Effector CD4-positive, alpha-beta T cell (primary cell): ENCODE data around the gene GRAP2.
A peak's percentile ranks its signal among the peaks of the same experiment; 100 is the strongest.
"Not testable (repeated sequence)": the region's sequence is repeated elsewhere in the genome, so short reads cannot be mapped to it uniquely, and the experiment has no call there.

Experiments used
- DNase-seq: peaks from one replicate; pipeline ENCODE4 v3.0.0-alpha.2; 2020

Gene GRAP2

GRCh38 chr22:39898997-39899396 is 1.9 kb upstream of the GRAP2 start:
- no peak for DNase-seq

GRCh38 chr22:39901565-39902146 is 772 bp downstream of the GRAP2 start:
- no peak for DNase-seq

- DNase-seq: not testable (repeated sequence)
These were observed 3.1 kb downstream of the GRAP2 start for GRCh38 chr22:39904024-39904423.

GRCh38 chr22:39904862-39905261 is 4.0 kb downstream of the GRAP2 start:
- DNase-seq: no peak

GRCh38 chr22:39905687-39906086 is 4.8 kb downstream of the GRAP2 start:
- DNase-seq: no peak

GRCh38 chr22:39906207-39906606 is 5.3 kb downstream of the GRAP2 start:
- DNase-seq: no peak

- no peak for DNase-seq
These were observed 6.2 kb downstream of the GRAP2 start for GRCh38 chr22:39907047-39907446.

GRCh38 chr22:39907605-39908097 is 6.8 kb downstream of the GRAP2 start:
- peak; percentile 18 for DNase-seq

GRCh38 chr22:39908136-39908535 is 7.3 kb downstream of the GRAP2 start:
- no peak for DNase-seq

- DNase-seq: peak; percentile 33
These were observed 7.9 kb downstream of the GRAP2 start for GRCh38 chr22:39908737-39909136.

GRCh38 chr22:39910876-39911613 is 10.2 kb downstream of the GRAP2 start:
- no peak for DNase-seq

- no peak for DNase-seq
These were observed 12.4 kb downstream of the GRAP2 start for GRCh38 chr22:39913321-39913720.

GRCh38 chr22:39913886-39914285 is 13.0 kb downstream of the GRAP2 start:
- DNase-seq: no peak

GRCh38 chr22:39914584-39914983 is 13.7 kb downstream of the GRAP2 start:
- DNase-seq: no peak

- DNase-seq: no peak
These were observed 14.4 kb downstream of the GRAP2 start for GRCh38 chr22:39915295-39915726.

- no peak for DNase-seq
These were observed 15.6 kb downstream of the GRAP2 start for GRCh38 chr22:39916496-39916895.

- DNase-seq: no peak
These were observed 16.3 kb downstream of the GRAP2 start for GRCh38 chr22:39917197-39917643.

- DNase-seq: no peak
These were observed 17.1 kb downstream of the GRAP2 start for GRCh38 chr22:39917776-39918495.

- peak; percentile 45 for DNase-seq
These were observed 19.4 kb downstream of the GRAP2 start for GRCh38 chr22:39920134-39920743.

GRCh38 chr22:39923696-39924095 is 22.8 kb downstream of the GRAP2 start:
- DNase-seq: no peak

- no peak for DNase-seq
These were observed 23.4 kb downstream of the GRAP2 start for GRCh38 chr22:39924286-39924685.

- DNase-seq: no peak
These were observed 24.4 kb downstream of the GRAP2 start for GRCh38 chr22:39925273-39925672.
